Ramos (cell line): Measurements from ENCODE around the gene EZR.

Source experiments
- in situ Hi-C: fragments of 300-500 bp; cut with MboI; formaldehyde crosslinking; loops from one replicate; pipeline ENCODE4 v1.14.3; 2022; ENCODE audit warnings: low sequenced_read_pairs; ENCODE audit not compliant: unreplicated experiment

The EZR gene

GRCh38 chr6:158819977-158820622 lies 932 bp upstream of the EZR start:
- in situ Hi-C loops, result loop anchor here (10.0 to 25.0 kb wide), 2 partner anchors 285 to 1233 kb away; no protein-coding TSS in a partner anchor

- in situ Hi-C loops, result loop anchor here (10.0 to 25.0 kb wide), 2 partner anchors 286 to 1231 kb away; no protein-coding TSS in a partner anchor
These were observed 471 bp downstream of the EZR start for GRCh38 chr6:158818581-158819212.

GRCh38 chr6:158817728-158818580 lies 1.2 kb downstream of the EZR start:
- in situ Hi-C loops, result loop anchor here (10.0 to 25.0 kb wide), 2 partner anchors 287 to 1231 kb away; no protein-coding TSS in a partner anchor

- in situ Hi-C loops, result loop anchor here (10.0 to 25.0 kb wide), 2 partner anchors 288 to 1230 kb away; no protein-coding TSS in a partner anchor
These were observed 2.1 kb downstream of the EZR start for GRCh38 chr6:158816803-158817727.

GRCh38 chr6:158816329-158816728 lies 2.8 kb downstream of the EZR start:
- in situ Hi-C loops, result loop anchor here (10.0 to 25.0 kb wide), 2 partner anchors 288 to 1229 kb away; no protein-coding TSS in a partner anchor

GRCh38 chr6:158815907-158816306 lies 3.3 kb downstream of the EZR start:
- in situ Hi-C loops, result loop anchor here (10.0 to 25.0 kb wide), 2 partner anchors 289 to 1229 kb away; no protein-coding TSS in a partner anchor

- in situ Hi-C loops, result loop anchor here (10.0 to 25.0 kb wide), 2 partner anchors 289 to 1228 kb away; no protein-coding TSS in a partner anchor
These were observed 3.8 kb downstream of the EZR start for GRCh38 chr6:158815379-158815724.

GRCh38 chr6:158813032-158813431 lies 6.1 kb downstream of the EZR start:
- in situ Hi-C loops, result loop anchor here (10.0 to 25.0 kb wide), 2 partner anchors 292 to 1226 kb away; no protein-coding TSS in a partner anchor

GRCh38 chr6:158812611-158813010 lies 6.6 kb downstream of the EZR start:
- in situ Hi-C loops, result loop anchor here (10.0 to 25.0 kb wide), 2 partner anchors 292 to 1225 kb away; no protein-coding TSS in a partner anchor

- in situ Hi-C loops, result loop anchor here (10.0 to 25.0 kb wide), 2 partner anchors 294 to 1223 kb away; no protein-coding TSS in a partner anchor
These were observed 8.7 kb downstream of the EZR start for GRCh38 chr6:158810155-158811095.

GRCh38 chr6:158808941-158809678 lies 10.1 kb downstream of the EZR start:
- in situ Hi-C loops, result loop anchor here (25.0 kb wide), 1 partner anchor 1222 kb away; no protein-coding TSS in a partner anchor

- in situ Hi-C loops, result loop anchor here (25.0 kb wide), 1 partner anchor 1221 kb away; no protein-coding TSS in a partner anchor
These were observed 10.7 kb downstream of the EZR start for GRCh38 chr6:158808442-158808833.

- in situ Hi-C loops, result loop anchor here (25.0 kb wide), 1 partner anchor 1220 kb away; no protein-coding TSS in a partner anchor
These were observed 11.4 kb downstream of the EZR start for GRCh38 chr6:158807515-158808441.

GRCh38 chr6:158805698-158806377 lies 13.3 kb downstream of the EZR start:
- in situ Hi-C loops, result loop anchor here (25.0 kb wide), 1 partner anchor 1219 kb away; no protein-coding TSS in a partner anchor

GRCh38 chr6:158804207-158804606 lies 15.0 kb downstream of the EZR start:
- in situ Hi-C loops, result loop anchor here (25.0 kb wide), 1 partner anchor 1217 kb away; no protein-coding TSS in a partner anchor
